ENCODE measurements around the gene AKT1.

AKT1 gene

DNA sequence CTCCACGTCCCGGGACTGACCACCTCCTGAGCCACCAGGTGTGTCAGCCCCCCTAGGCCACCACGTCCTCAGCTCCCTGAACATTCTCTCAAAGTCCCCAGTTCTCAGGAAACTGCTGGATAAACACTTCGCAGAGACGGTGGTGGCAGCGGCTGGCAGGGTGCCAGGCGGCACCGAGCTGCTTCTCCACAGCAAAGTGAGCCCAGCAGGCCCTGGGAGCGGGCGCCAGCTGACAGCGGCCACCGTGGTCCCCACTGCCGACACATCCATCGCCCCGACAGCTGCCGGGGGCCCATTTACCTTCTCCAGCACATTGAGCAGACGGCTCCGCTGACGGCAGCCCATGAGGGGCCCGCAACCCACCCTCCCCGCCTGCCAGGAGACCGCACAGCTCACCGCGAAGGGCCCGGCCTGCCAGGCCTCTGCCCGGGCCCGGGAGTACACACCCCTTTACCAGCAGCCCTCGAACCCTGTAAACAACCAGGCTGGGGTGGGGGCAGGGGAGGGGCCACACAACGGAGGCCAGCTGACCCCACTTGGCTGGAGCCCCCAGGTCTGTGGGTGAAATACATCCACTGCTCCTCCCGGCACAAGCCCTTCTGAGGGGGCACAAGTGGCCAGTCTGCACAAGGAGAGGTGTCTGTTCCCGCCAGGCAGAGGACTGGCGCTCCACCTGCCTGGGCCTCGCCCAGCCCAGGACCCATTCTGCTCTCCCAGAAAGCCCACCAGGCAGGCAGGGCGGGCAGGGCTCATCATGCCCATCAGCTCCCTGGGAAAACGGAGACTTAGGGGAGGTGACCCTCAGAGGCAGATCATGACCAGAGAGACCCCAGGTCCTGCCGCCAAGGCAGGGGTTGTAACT lies 10.5 kb downstream of the AKT1 start:
- peak; percentile 45 for DNase-seq

- DNase-seq = no peak
These were observed 11.4 kb downstream of the AKT1 start for GRCh38 chr14:104784218-104784568.

DNA sequence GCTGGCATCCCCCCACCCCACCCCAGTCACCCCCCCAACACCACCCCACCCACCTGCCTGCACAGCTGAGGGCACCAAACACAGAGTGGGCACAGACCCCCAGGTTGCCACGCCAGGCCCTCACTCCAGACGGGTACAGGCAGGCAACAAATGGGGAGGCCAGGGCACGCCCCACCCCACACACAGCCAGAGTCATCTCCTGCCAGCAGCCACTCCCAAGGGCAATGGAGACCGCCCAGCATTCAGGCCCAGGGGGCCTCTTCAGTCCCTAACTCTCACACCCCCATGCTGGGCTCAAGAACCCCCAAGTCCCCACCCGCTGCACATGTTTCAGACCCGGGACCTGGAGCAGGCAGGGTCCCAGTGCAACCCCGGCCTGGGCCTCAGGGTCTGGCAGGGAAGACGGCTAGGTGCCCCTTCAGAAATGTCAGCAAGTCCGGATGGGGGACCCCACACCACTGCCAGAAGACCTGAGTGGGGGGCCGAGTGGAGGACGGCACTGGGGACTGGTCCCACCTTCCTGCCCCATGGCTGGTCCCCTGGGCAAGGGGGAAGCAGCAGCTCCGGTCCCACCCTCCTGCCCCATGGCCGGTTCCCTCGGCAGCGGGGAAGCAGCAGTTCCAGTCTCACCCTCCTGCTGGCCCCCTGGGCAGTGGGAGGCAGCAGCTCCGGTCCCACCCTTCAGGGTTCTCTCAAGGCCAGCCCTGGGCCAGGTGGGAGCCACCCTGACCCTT lies 11.9 kb downstream of the AKT1 start:
- no peak for DNase-seq

DNA sequence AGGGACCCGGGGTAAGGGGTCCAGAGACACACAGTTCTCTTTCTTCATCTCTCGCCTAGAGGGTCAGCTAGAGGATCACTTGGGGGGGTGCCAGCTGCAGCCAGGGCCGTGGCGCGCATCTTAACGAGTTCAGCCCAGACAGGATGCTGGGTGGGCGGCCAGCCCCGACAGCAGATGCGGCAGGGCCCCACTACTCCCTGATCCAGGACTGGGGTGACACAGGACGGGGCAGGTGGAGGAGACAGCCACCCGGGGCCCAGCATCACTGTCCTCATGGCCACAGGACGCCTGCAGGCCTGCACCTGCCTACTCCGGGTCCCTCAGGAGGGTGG lies 12.8 kb downstream of the AKT1 start:
- no peak for DNase-seq

GRCh38 chr14:104782086-104782807 lies 13.3 kb downstream of the AKT1 start:
- no peak for DNase-seq

DNA sequence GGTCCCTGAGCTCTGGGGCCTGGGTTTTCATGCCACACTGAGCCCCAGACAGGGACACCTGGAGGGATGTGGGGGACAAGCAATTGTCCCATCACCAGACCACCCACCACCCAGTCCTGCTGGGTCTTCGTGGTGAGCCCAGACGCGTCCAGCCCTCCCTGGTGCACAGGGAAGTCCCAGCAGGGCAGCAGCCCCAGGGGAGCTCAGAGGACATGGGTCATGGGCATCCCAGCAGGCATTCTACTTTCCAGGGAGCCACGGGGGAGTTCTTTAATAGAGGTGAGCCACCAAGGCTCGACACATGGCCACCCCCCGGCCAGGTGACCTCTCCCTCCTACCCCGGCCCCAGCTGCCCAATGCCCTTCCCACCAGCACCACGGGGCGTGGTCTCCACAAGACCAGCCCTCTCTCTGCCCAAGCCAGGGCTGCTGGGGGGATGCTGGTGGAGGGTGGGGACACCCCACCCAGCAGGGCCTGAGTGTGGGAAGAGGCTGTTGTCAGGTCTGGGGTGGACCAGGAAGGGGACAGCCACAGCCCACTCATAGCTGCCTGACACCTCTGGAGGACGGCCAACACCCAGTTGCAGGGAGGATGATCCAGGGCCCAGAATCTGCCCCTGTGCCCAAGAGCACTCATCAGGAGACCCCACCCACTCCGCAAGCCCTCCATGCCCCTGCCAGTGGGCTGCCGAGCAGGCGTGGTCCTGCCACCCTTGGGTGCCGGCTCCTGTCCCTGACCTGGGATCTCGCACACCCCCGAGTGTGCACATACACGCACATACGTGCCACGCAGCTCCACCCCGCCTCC lies 14.1 kb downstream of the AKT1 start:
- no peak for DNase-seq

- DNase-seq = no peak
These were observed 15.0 kb downstream of the AKT1 start for GRCh38 chr14:104780513-104781030.

GRCh38 chr14:104779776-104780512 lies 15.6 kb downstream of the AKT1 start:
- DNase-seq = no peak

- no peak for DNase-seq
These were observed 16.7 kb downstream of the AKT1 start for GRCh38 chr14:104778694-104779331.

- DNase-seq = no peak
These were observed 17.7 kb downstream of the AKT1 start for GRCh38 chr14:104777808-104778249.

DNA sequence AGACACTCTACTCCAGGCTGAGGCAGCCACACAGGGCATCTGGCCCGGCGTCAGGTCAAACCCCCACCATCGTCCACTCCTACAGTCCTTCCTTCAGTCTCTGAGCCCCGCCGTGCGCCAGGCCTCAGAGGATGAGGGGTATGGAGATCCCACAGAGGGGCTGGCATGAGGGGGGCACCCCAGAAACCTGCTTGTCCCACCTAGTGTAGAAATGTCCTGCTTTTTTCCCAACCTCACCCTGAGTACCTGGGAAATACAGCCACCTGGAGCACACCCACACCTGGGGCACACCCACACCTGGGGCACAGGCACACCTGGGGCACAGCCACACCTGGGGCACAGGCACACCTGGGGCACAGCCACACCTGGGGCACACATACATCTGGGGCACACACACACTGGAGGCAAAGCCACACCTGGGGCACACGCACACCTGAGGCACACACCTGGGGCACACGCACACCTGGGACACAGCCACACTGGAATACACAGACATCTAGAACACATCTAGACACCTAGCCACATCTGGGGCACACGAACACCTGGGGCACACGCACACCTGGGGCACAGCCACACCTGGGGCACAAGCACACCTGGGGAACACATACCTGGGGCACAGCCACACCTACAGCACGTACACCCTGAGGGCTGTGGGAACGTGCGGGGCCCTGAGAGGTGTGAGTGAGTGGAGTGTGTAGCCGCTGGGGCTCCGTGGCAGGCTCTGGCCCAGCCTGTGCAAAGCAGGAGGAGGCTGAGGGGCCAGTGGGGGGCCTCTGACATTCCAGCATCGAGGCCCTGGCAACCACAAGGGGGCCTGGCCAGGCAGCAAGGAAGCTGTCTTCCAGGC lies 18.4 kb downstream of the AKT1 start:
- no peak for DNase-seq

DNA sequence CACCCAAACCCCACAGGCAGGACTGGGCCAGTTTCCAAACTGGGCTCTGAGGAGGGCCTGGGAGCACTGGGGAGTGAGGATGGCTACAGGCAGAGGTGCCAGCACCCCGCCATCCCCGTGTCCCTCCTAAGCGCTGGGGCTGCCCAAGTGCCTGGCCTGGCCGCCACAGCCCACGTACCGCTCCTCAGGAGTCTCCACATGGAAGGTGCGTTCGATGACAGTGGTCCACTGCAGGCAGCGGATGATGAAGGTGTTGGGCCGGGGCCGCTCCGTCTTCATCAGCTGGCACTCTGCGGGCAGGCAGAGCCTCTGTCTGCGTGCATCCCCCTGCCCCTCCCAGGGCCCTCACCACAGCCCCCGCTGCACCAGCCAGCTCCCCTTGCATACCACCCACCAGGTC lies 19.1 kb downstream of the AKT1 start:
- DNase-seq = no peak

- no peak for DNase-seq
These were observed 20.5 kb downstream of the AKT1 start for GRCh38 chr14:104775073-104775489.

- DNase-seq = no peak
These were observed 21.0 kb downstream of the AKT1 start for GRCh38 chr14:104774453-104775072.

DNA sequence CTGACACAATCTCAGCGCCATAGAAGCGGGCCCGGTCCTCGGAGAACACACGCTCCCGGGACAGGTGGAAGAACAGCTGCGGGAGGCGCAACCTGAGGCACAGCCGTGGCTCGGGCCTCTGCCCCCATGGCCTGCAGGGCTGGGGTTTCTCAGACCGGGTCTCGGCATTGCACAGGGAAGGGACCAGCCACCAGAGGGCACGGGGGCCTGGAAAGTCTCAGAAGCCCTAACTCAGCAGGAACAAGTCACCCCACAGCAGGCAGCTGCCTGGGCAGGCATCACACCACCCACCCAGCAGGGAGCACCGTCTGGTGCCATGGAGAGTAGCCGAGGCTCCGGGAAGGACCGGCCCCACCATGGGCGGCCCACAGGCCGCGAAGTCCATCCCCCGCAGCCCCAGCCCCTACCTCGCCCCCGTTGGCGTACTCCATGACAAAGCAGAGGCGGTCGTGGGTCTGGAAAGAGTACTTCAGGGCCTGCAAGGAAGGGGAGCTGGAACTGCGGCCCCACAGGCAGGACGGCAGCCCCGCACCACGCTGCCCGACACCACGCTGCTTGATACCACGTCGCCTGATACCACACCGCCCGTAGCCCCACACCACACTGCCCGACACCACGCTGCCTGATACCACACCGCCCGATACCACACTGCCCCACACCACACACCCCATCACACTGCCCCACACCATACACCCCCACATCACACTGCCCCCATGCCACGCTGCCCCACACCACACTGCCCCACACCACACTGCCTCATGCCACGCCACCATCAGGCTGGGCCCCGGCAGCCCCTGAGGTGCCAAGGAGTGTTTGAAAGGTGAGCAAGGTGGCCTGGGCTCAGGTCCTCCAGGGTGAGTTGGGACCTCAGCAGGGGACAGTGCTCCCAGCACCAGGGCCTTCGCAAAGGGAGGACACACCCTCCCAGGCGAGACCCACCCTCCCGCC lies 21.8 kb downstream of the AKT1 start:
- no peak for DNase-seq

- DNase-seq = no peak
These were observed 22.6 kb downstream of the AKT1 start for GRCh38 chr14:104772707-104773504.

- no peak for DNase-seq
These were observed 23.4 kb downstream of the AKT1 start for GRCh38 chr14:104771918-104772706.

Data from hematopoietic multipotent progenitor cell treated with erythropoietin and hydrocortisone succinate and interleukin-3 and kit ligand, for 4 days (in vitro differentiated cells).